IgD-negative memory B cell (primary cell): ENCODE data around the gene SPRR4. TPM values are rescaled to one million over a fixed set of nuclear protein-coding genes. Genes with fewer than 3 reads are reported as not detected.
A peak's percentile ranks its signal among the peaks of the same experiment; 100 is the strongest.
"Not testable (repeated sequence)": the region's sequence is repeated elsewhere in the genome, so short reads cannot be mapped to it uniquely, and the experiment has no call there.

Experiments
- H3K27ac Mint-ChIP-seq, 3 donors: one replicate each; pipeline ENCODE4 v1.8.0; 2020 to 2022; ENCODE audit warnings: mild to moderate bottlenecking in 3 of 3, mixed read lengths in 3 of 3, moderate library complexity in 1 of 3
- H3K27me3 Mint-ChIP-seq: one replicate; pipeline ENCODE4 v1.8.0; 2021; ENCODE audit warnings: mixed read lengths
- H3K36me3 Mint-ChIP-seq: one replicate; pipeline ENCODE4 v1.8.0; 2020; ENCODE audit warnings: mild to moderate bottlenecking, mixed read lengths
- H3K4me1 Mint-ChIP-seq, 3 donors: one replicate each; pipeline ENCODE4 v1.8.0; 2020 to 2022; ENCODE audit warnings: mixed read lengths in 3 of 3, mild to moderate bottlenecking in 1 of 3
- H3K4me3 Mint-ChIP-seq, 4 donors: one replicate each; pipeline ENCODE4 v1.8.0; 2020 to 2022; ENCODE audit warnings: mild to moderate bottlenecking in 4 of 4, mixed read lengths in 4 of 4, moderate library complexity in 3 of 4
- H3K9me3 Mint-ChIP-seq, 3 donors: one replicate each; pipeline ENCODE4 v1.8.0; 2020 to 2021; ENCODE audit warnings: mixed read lengths in 3 of 3, mild to moderate bottlenecking in 1 of 3
- polyA plus RNA-seq: library from polyadenylated mRNA; unstranded; fragments of 300-500 nt; fragmentation: Illumina TruSeq; gene quantifications from one replicate; pipeline ENCODE4 v1.2.3, GENCODE V29; 2021

The SPRR4 gene
- polyA plus RNA-seq, 1 donor from 2014 or later: not detected

GRCh38 chr1:152981146-152981871 lies 10.9 kb downstream of the SPRR4 start:
- H3K27ac Mint-ChIP-seq: no peak overlapping the region
- H3K9me3 Mint-ChIP-seq: peaks cover 0 to 3% (median 2%) of the 10 kb centered on the region in 3 donors
- no peaks in the 10 kb centered on the region for H3K4me1 Mint-ChIP-seq
- peaks cover 21% of the 10 kb centered on the region for H3K27me3 Mint-ChIP-seq
- no peaks in the 10 kb centered on the region for H3K36me3 Mint-ChIP-seq
- no peak overlapping the region for H3K4me3 Mint-ChIP-seq

DNA sequence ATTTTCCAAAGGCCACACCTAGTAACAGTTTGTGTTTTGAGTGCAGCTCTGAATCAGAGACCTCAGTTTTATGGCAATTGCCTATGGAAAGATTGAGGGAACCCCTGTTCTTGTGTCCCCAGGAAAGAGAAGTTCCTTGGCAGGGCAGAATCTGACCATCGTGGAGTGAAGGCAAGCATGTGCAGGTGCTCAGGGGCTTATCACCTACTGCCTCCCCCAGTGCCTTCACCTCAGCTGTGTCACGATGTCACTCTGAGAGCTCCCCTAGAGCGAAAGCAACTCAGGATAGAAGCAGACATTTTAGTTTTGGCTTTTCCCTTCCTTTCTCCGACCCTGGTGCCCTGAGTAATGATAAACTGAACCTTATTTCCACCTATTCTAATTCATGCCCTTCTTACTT lies 11.6 kb downstream of the SPRR4 start:
- no peak overlapping the region for H3K27ac Mint-ChIP-seq
- no peaks in the 10 kb centered on the region for H3K4me1 Mint-ChIP-seq
- H3K4me3 Mint-ChIP-seq: no peak overlapping the region
- H3K36me3 Mint-ChIP-seq: no peaks in the 10 kb centered on the region
- peaks cover 0 to 3% (median 2%) of the 10 kb centered on the region in 3 donors for H3K9me3 Mint-ChIP-seq
- peaks cover 21% of the 10 kb centered on the region for H3K27me3 Mint-ChIP-seq

GRCh38 chr1:152983234-152983633 lies 12.8 kb downstream of the SPRR4 start:
- no peaks in the 10 kb centered on the region for H3K4me1 Mint-ChIP-seq
- no peaks in the 10 kb centered on the region for H3K36me3 Mint-ChIP-seq
- no peak overlapping the region for H3K27ac Mint-ChIP-seq
- peaks cover 0 to 5% (median 3%) of the 10 kb centered on the region in 3 donors for H3K9me3 Mint-ChIP-seq
- H3K27me3 Mint-ChIP-seq: peaks cover 18% of the 10 kb centered on the region
- peak overlapping the region in 1 of 4 donors; percentile 52 for H3K4me3 Mint-ChIP-seq

- no peaks in the 10 kb centered on the region for H3K4me1 Mint-ChIP-seq
- H3K4me3 Mint-ChIP-seq: peak within 1 kb of the TSS in 1 of 4 donors; percentile 52
- no peaks in the 10 kb centered on the region for H3K36me3 Mint-ChIP-seq
- no peak within 1 kb of the TSS for H3K27ac Mint-ChIP-seq
- H3K9me3 Mint-ChIP-seq: peaks cover 0 to 5% (median 3%) of the 10 kb centered on the region in 3 donors
- H3K27me3 Mint-ChIP-seq: peaks cover 18% of the 10 kb centered on the region
Measured at GRCh38 chr1:152983743-152984142, 13.3 kb downstream of the SPRR4 start, which contains the start of gene SPRR1A. Gene SPRR1A, plus strand, starts transcription at chr1:152984081. Its CDS starts 1,150 bp downstream, at chr1:152985231.

- Mint-ChIP-seq H3K27me3 (peaks cover 13% of the 10 kb centered on the region), H3K27ac (no peak overlapping the region), H3K4me3 (no peak overlapping the region), H3K36me3 (no peaks in the 10 kb centered on the region), H3K9me3 (peaks cover 0 to 5% (median 3%) of the 10 kb centered on the region in 3 donors), H3K4me1 (peaks cover 0 to 2% (median 0%) of the 10 kb centered on the region in 3 donors)
Measured at GRCh38 chr1:152986578-152986977, 16.1 kb downstream of the SPRR4 start.

- peaks cover 3% of the 10 kb centered on the region for H3K36me3 Mint-ChIP-seq
- no peak overlapping the region for H3K4me3 Mint-ChIP-seq
- no peak overlapping the region for H3K27ac Mint-ChIP-seq
- H3K9me3 Mint-ChIP-seq: peaks cover 0 to 7% (median 3%) of the 10 kb centered on the region in 3 donors
- H3K4me1 Mint-ChIP-seq: peaks cover 0 to 2% (median 0%) of the 10 kb centered on the region in 3 donors
- peaks cover 5% of the 10 kb centered on the region for H3K27me3 Mint-ChIP-seq
Measured at GRCh38 chr1:152993186-152993585, 22.7 kb downstream of the SPRR4 start.

- Mint-ChIP-seq H3K36me3 (peaks cover 3% of the 10 kb centered on the region), H3K4me1 (peaks cover 0 to 2% (median 0%) of the 10 kb centered on the region in 3 donors), H3K27me3 (peaks cover 9% of the 10 kb centered on the region), H3K4me3 (no peak overlapping the region), H3K27ac (no peak overlapping the region), H3K9me3 (peaks cover 0 to 7% (median 3%) of the 10 kb centered on the region in 3 donors)
Measured at GRCh38 chr1:152995842-152996241, 25.4 kb downstream of the SPRR4 start.

GRCh38 chr1:152996633-152997400 lies 26.4 kb downstream of the SPRR4 start:
- H3K4me3 Mint-ChIP-seq: no peak overlapping the region
- peaks cover 8% of the 10 kb centered on the region for H3K27me3 Mint-ChIP-seq
- peaks cover 0 to 7% (median 3%) of the 10 kb centered on the region in 3 donors for H3K9me3 Mint-ChIP-seq
- no peak overlapping the region for H3K27ac Mint-ChIP-seq
- H3K4me1 Mint-ChIP-seq: no peaks in the 10 kb centered on the region
- H3K36me3 Mint-ChIP-seq: peaks cover 3% of the 10 kb centered on the region

DNA sequence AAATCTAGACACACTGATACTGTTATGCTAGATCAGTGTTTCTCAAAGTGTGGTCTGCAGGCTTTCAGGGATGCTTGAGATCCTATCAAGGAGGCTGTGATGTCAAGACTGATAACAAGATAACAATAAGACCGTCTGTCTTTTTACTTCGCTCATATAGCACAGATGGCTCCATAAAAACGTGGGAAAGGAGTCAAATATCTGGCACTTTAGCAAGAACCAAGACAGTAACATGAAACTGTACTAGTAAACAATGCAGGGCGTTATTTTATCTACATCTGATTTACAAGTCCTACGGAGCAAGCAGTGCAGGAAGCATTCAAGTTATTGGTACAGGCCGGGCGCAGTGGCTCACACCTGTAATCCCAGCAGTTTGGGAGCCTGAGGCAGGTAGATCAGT lies 27.5 kb downstream of the SPRR4 start:
- Mint-ChIP-seq H3K4me3 (no peak overlapping the region), H3K4me1 (no peaks in the 10 kb centered on the region), H3K27ac (no peak overlapping the region), H3K36me3 (peaks cover 3% of the 10 kb centered on the region), H3K9me3 (peaks cover 0 to 7% (median 3%) of the 10 kb centered on the region in 3 donors), H3K27me3 (peaks cover 11% of the 10 kb centered on the region)

- peaks cover 0 to 7% (median 3%) of the 10 kb centered on the region in 3 donors for H3K9me3 Mint-ChIP-seq
- no peak overlapping the region for H3K27ac Mint-ChIP-seq
- no peak overlapping the region for H3K4me3 Mint-ChIP-seq
- H3K4me1 Mint-ChIP-seq: no peaks in the 10 kb centered on the region
- peaks cover 3% of the 10 kb centered on the region for H3K36me3 Mint-ChIP-seq
- H3K27me3 Mint-ChIP-seq: peaks cover 11% of the 10 kb centered on the region
Measured at GRCh38 chr1:152998476-152998875, 28.0 kb downstream of the SPRR4 start.

- Mint-ChIP-seq H3K9me3 (peaks cover 0 to 7% (median 3%) of the 10 kb centered on the region in 3 donors), H3K27me3 (peaks cover 11% of the 10 kb centered on the region), H3K4me1 (no peaks in the 10 kb centered on the region), H3K36me3 (peaks cover 3% of the 10 kb centered on the region), H3K4me3 (peak overlapping the region in 1 of 4 donors; percentile 20), H3K27ac (no peak overlapping the region)
Measured at GRCh38 chr1:152999818-153000217, 29.4 kb downstream of the SPRR4 start.

- H3K9me3 Mint-ChIP-seq: peaks cover 0 to 4% (median 3%) of the 10 kb centered on the region in 3 donors
Measured at GRCh38 chr1:153000294-153000693, 29.8 kb downstream of the SPRR4 start.

DNA sequence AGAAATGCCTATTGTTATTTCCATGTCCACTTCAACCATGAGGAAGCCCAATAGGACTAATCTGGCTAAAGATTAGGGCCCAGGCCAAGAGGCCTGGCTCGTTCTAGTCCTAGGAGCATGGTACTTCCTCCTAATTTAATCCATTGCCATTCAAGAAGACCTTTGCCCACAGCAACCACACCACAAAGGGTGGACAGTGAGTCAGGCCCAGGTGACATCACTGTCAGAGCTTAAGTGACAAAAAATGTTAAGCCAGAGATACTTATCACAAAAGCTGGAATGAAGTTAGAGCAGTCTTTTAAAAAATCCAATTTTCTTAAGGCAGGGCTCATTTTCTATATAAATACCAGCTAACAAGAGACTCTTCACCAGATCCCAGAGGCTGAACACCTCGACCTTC lies 30.9 kb downstream of the SPRR4 start, which contains the start of gene SPRR3:
Gene SPRR3, plus strand, starts transcription at position 368 of the 400 bp plus-strand sequence. CDS start 1,272 bp downstream, outside the sequence.
- no peak within 1 kb of the TSS for H3K4me3 Mint-ChIP-seq
- peaks cover 8% of the 10 kb centered on the region for H3K27me3 Mint-ChIP-seq
- H3K36me3 Mint-ChIP-seq: peaks cover 3% of the 10 kb centered on the region
- no peak within 1 kb of the TSS for H3K27ac Mint-ChIP-seq
- no peaks in the 10 kb centered on the region for H3K4me1 Mint-ChIP-seq
- no peaks in the 10 kb centered on the region for H3K9me3 Mint-ChIP-seq

More at GRCh38 chr1:153000294-153000693, 29.8 kb downstream of the SPRR4 start:
- no peak overlapping the region for H3K4me3 Mint-ChIP-seq
- H3K27me3 Mint-ChIP-seq: peaks cover 8% of the 10 kb centered on the region
- peaks cover 3% of the 10 kb centered on the region for H3K36me3 Mint-ChIP-seq
- no peak overlapping the region for H3K27ac Mint-ChIP-seq
- H3K4me1 Mint-ChIP-seq: no peaks in the 10 kb centered on the region

- H3K36me3 Mint-ChIP-seq, H3K4me3 Mint-ChIP-seq, H3K9me3 Mint-ChIP-seq, H3K4me1 Mint-ChIP-seq, H3K27me3 Mint-ChIP-seq, H3K27ac Mint-ChIP-seq: not testable (repeated sequence)
Measured at GRCh38 chr1:153011235-153011758, 40.8 kb downstream of the SPRR4 start.

DNA sequence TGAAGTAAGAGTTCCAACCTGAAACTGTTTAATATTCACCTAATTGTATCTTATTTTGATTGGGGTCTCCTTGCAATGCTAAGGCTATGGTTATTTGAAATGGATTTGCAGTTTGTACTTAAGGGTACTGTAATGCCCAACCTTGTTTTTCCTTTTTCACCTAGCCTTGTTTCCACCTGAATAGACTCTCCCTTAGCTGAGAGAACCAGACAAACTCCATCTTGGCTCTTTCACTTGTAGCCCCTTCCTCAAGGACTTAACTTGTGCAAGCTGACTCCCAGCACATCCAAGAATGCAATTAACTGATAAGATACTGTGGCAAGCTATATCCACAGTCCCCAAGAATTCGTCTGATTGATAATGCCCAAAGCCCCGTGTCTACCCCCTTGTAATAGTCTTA lies 51.4 kb downstream of the SPRR4 start:
- H3K27me3 Mint-ChIP-seq: peaks cover 11% of the 10 kb centered on the region
- not testable (repeated sequence) for H3K27ac Mint-ChIP-seq, H3K9me3 Mint-ChIP-seq, H3K4me1 Mint-ChIP-seq, H3K36me3 Mint-ChIP-seq, H3K4me3 Mint-ChIP-seq
